Endothelial cell of umbilical vein (primary cell): ENCODE data around the gene A3GALT2. TPM values are rescaled to one million over a fixed set of nuclear protein-coding genes. Genes with fewer than 3 reads are reported as not detected.

Experiments used
- BruUV-seq: library from RNA; stranded (reverse); fragments of 400-500 nt; replicated peaks from 2 replicates; lab custom pipeline; 2021; lab: Mats Ljungman, UMichigan
- CTCF ChIA-PET: fragments of 300-600, 350-600 bp; sonication (Branson Sonifier 250); formaldehyde crosslinking; loops from one replicate; lab custom pipeline; 2021; ENCODE audit warnings: antibody characterized with exemption, inconsistent platforms; lab: Charles Lee
- POLR2A ChIA-PET: fragments of 300-600, 350-600 bp; sonication (Branson Sonifier 250); formaldehyde crosslinking; loops from one replicate; lab custom pipeline; 2021; ENCODE audit warnings: antibody characterized with exemption, inconsistent platforms; lab: Charles Lee
- DNase-seq: peaks from one replicate; pipeline ENCODE4 v3.0.0-alpha.2; 2011; ENCODE audit warnings: low read depth, low spot score
- FAIRE-seq: peaks from 2 replicates; lab custom pipeline; 2011; peaks lifted over from hg19 to GRCh38; lab: Jason Lieb, UNC
- H2AFZ ChIP-seq: 2 replicates; pipeline ENCODE4 v1.6.0; 2012; ENCODE audit warnings: low read depth, low read length, control low read depth, inconsistent platforms
- H3K27ac ChIP-seq: 2 replicates; pipeline ENCODE4 v1.5.1; 2011; ENCODE audit warnings: low read depth, mild to moderate bottlenecking, control low read depth, low read length, moderate library complexity; ENCODE audit not compliant: insufficient read depth
- H3K27me3 ChIP-seq, 2 experiments: 2 replicates each; pipeline versions ENCODE4 v1.6.0 to v1.6.1; 2011; ENCODE audit warnings: low read length in 2 of 2, mixed read lengths in 1 of 2; ENCODE audit not compliant: control insufficient read depth in 2 of 2, insufficient read depth in 2 of 2
- H3K36me3 ChIP-seq, 2 experiments: 2 replicates in 1 of 2; 3 replicates in 1 of 2; pipeline ENCODE4 v1.5.1; 2011; ENCODE audit warnings: low read length in 2 of 2, mild to moderate bottlenecking in 1 of 2, moderate library complexity in 1 of 2; ENCODE audit not compliant: control insufficient read depth in 2 of 2, insufficient read depth in 2 of 2; ENCODE audit errors: extremely low read depth in 1 of 2
- H3K4me1 ChIP-seq: 3 replicates; pipeline ENCODE4 v1.5.1; 2011; ENCODE audit warnings: mild to moderate bottlenecking, low read length; ENCODE audit not compliant: control insufficient read depth, insufficient read depth; ENCODE audit errors: extremely low read depth
- H3K4me2 ChIP-seq: 2 replicates; pipeline ENCODE4 v1.6.1; 2011; ENCODE audit warnings: low read length, control low read depth, mixed read lengths; ENCODE audit not compliant: insufficient read depth
- H3K4me3 ChIP-seq, 3 experiments: fragments of 200-600 bp in 1 of 3; sonication (generic), shearing (Covaris generic) in 1 of 3; replicated peaks in 1 of 3; 2 replicates each; pipeline ENCODE4 v1.5.1; 2011 to 2016; ENCODE audit warnings: control low read depth in 3 of 3, low read length in 3 of 3, mild to moderate bottlenecking in 2 of 3, inconsistent platforms in 1 of 3, low read depth in 1 of 3, moderate library complexity in 1 of 3; ENCODE audit not compliant: insufficient read depth in 1 of 3
- H3K79me2 ChIP-seq: 2 replicates; pipeline ENCODE4 v1.6.0; 2012; ENCODE audit warnings: low read length, inconsistent platforms; ENCODE audit not compliant: control insufficient read depth, insufficient read depth
- H3K9ac ChIP-seq: replicated peaks from 2 replicates; pipeline ENCODE3; 2011; ENCODE audit warnings: low read length, control low read depth; ENCODE audit not compliant: insufficient read depth; ENCODE audit errors: extremely low read depth
- H3K9me1 ChIP-seq: replicated peaks from 3 replicates; pipeline ENCODE4 v1.6.0; 2011; ENCODE audit warnings: mild to moderate bottlenecking, low read length; ENCODE audit not compliant: control insufficient read depth, insufficient read depth; ENCODE audit errors: extremely low read depth
- H3K9me3 ChIP-seq: replicated peaks from 2 replicates; pipeline ENCODE4 v1.5.1; 2012; ENCODE audit warnings: low read length, inconsistent platforms; ENCODE audit not compliant: control insufficient read depth, insufficient read depth
- H4K20me1 ChIP-seq: replicated peaks from 2 replicates; pipeline ENCODE3; 2011; ENCODE audit warnings: mild to moderate bottlenecking, low read length; ENCODE audit not compliant: control insufficient read depth, insufficient read depth; ENCODE audit errors: extremely low read depth
- CTCF ChIP-seq, 2 donors: IDR thresholded peaks; 1 replicate in 1 of 2; 2 replicates in 1 of 2; pipeline ENCODE4 v1.5.1; 2011; ENCODE audit warnings: low read length in 2 of 2, mild to moderate bottlenecking in 2 of 2, moderate library complexity in 2 of 2, control low read depth in 1 of 2, inconsistent platforms in 1 of 2, low read depth in 1 of 2; ENCODE audit not compliant: insufficient read depth in 1 of 2; ENCODE audit errors: extremely low read depth in 1 of 2
- EZH2 ChIP-seq: IDR thresholded peaks from 2 replicates; pipeline ENCODE4 v1.6.1; 2012; ENCODE audit warnings: borderline replicate concordance, low read depth, mild to moderate bottlenecking, moderate library complexity, low read length, inconsistent platforms; ENCODE audit not compliant: severe bottlenecking
- FOS ChIP-seq: IDR thresholded peaks from 2 replicates; pipeline ENCODE4 v1.6.1; 2011; ENCODE audit warnings: mild to moderate bottlenecking, low read length, moderate library complexity, borderline replicate concordance; ENCODE audit not compliant: insufficient read depth
- GATA2 ChIP-seq: IDR thresholded peaks from 2 replicates; pipeline ENCODE4 v1.7.0; 2011; ENCODE audit warnings: low read depth, mild to moderate bottlenecking, moderate library complexity, mixed read lengths, low read length; ENCODE audit not compliant: insufficient read length, insufficient read depth
- JUN ChIP-seq: IDR thresholded peaks from 2 replicates; pipeline ENCODE4 v1.6.1; 2011; ENCODE audit warnings: borderline replicate concordance, low read depth; ENCODE audit not compliant: insufficient read length, insufficient read depth
- MAX ChIP-seq: IDR thresholded peaks from 2 replicates; pipeline ENCODE4 v1.6.1; 2011; ENCODE audit not compliant: insufficient read depth, insufficient read length
- MYC ChIP-seq: IDR thresholded peaks from one replicate; pipeline ENCODE4 v1.6.1; 2011; ENCODE audit warnings: mild to moderate bottlenecking, low read depth, low read length
- POLR2A ChIP-seq: IDR thresholded peaks from 2 replicates; pipeline ENCODE4 v1.6.1; 2012; ENCODE audit warnings: low read depth, mild to moderate bottlenecking, control low read depth, low read length
- POLR2AphosphoS5 ChIP-seq: IDR thresholded peaks from 2 replicates; pipeline ENCODE4 v1.6.1; 2012; ENCODE audit warnings: low read depth, mild to moderate bottlenecking, control low read depth, low read length, moderate library complexity; ENCODE audit not compliant: insufficient read depth
- dilution Hi-C: fragments of 300-500 bp; cut with MboI; formaldehyde crosslinking; loops from one replicate; pipeline ENCODE4 v1.15.0; 2019; ENCODE audit warnings: low sequenced_read_pairs; ENCODE audit not compliant: extremely low pct_ligation_motif_present
- intact Hi-C: fragments of 100-400 bp; cut with micrococcal nuclease; formaldehyde crosslinking; loops from one replicate; pipeline ENCODE4 v1.10.0; 2022
- polyA plus RNA-seq, 4 experiments: library from polyadenylated mRNA; depleted of rRNA in 3 of 4; stranded (reverse) in 3 of 4; unstranded in 1 of 4; fragments of >200 nt; gene quantifications; 2 replicates each; pipeline versions ENCODE4 v1.2.1 to v1.2.3, GENCODE V29; 2011 to 2012; ENCODE audit warnings: missing spikeins in 1 of 4
- total RNA-seq: library from RNA; stranded (reverse); gene quantifications from 2 replicates; pipeline ENCODE4 v1.2.3, GENCODE V29; 2021

The A3GALT2 gene
- total and polyA plus RNA-seq, 2 donors (not counting 3 experiments of a cell fraction or from before 2014, with no cell fraction given): not detected

GRCh38 chr1:33328817-33329216 is 7.9 kb upstream of the A3GALT2 start:
- Histone ChIP-seq H2AFZ (no peak overlapping the region), H3K9me3 (no peaks in the 10 kb centered on the region), H3K9me1 (no peaks in the 10 kb centered on the region), H3K27ac (no peak overlapping the region), H3K79me2 (peaks cover 19% of the 10 kb centered on the region), H3K36me3 (peaks cover 47 to 81% of the 10 kb centered on the region in 2 experiments), H3K4me3 (no peak overlapping the region), H3K4me2 (no peak overlapping the region), H3K4me1 (peaks cover 2% of the 10 kb centered on the region), H3K9ac (no peak overlapping the region), H4K20me1 (no peaks in the 10 kb centered on the region), H3K27me3 (no peaks in the 10 kb centered on the region)
- DNase-seq (no peak), FAIRE-seq (no peak)
- BruUV-seq: no TSS peak
- POLR2A ChIA-PET: interaction anchor here (1.5 kb wide), 1 partner anchor 9 kb away, joined by 4 read pairs; the partner anchor contains the start of gene A3GALT2
- dilution Hi-C loops: no loop called here
- intact Hi-C loops: no loop called here
- CTCF ChIA-PET: interaction anchor here (1.3 kb wide), 1 partner anchor 9 kb away, joined by 3 read pairs; no protein-coding TSS in a partner anchor
- TF ChIP-seq MYC: no peak
- TF ChIP-seq CTCF (IDR thresholded peaks at IDR 0.05; ENCODE audit: extremely low read depth in 1 of 2, insufficient read depth in 1 of 2, low read depth in 1 of 2, low read length in 2 of 2): no peak
- TF ChIP-seq GATA2: no peak
- TF ChIP-seq POLR2AphosphoS5: no peak
- no peak for TF ChIP-seq EZH2
- no peak for TF ChIP-seq MAX
- TF ChIP-seq FOS: no peak
- no peak for TF ChIP-seq JUN
- TF ChIP-seq POLR2A: no peak
